Measurements from ENCODE around the gene CYP27B1.
A peak's percentile ranks its signal among the peaks of the same experiment; 100 is the strongest.
"Not testable (repeated sequence)": the region's sequence is repeated elsewhere in the genome, so short reads cannot be mapped to it uniquely, and the experiment has no call there.

CYP27B1 gene

DNA sequence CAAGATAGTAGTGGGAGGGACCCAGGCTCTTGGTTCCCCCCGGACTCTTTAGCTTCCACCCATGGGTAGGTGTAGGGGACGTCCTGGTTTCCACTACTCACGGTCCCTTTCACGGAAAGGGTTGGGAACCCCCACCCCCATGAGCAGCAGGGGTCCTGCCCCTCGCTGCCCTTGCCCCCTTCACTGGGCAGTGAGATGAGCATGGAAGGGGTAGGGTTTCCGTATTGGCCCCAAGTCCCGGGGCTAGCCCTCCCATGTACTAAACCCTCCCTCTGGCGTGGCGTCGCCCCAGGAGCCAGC lies 41.1 kb downstream of the CYP27B1 start:
- H3K27me3 Mint-ChIP-seq (ENCODE audit: low read depth): peaks cover 79% of the 10 kb centered on the region
- TF ChIP-seq, protein P1, sequence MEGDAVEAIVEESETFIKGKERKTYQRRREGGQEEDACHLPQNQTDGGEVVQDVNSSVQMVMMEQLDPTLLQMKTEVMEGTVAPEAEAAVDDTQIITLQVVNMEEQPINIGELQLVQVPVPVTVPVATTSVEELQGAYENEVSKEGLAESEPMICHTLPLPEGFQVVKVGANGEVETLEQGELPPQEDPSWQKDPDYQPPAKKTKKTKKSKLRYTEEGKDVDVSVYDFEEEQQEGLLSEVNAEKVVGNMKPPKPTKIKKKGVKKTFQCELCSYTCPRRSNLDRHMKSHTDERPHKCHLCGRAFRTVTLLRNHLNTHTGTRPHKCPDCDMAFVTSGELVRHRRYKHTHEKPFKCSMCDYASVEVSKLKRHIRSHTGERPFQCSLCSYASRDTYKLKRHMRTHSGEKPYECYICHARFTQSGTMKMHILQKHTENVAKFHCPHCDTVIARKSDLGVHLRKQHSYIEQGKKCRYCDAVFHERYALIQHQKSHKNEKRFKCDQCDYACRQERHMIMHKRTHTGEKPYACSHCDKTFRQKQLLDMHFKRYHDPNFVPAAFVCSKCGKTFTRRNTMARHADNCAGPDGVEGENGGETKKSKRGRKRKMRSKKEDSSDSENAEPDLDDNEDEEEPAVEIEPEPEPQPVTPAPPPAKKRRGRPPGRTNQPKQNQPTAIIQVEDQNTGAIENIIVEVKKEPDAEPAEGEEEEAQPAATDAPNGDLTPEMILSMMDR (IDR thresholded peaks at IDR 0.05; ENCODE audit: unreplicated experiment in 3 of 3): no peak
- H3K27ac Mint-ChIP-seq: peak overlapping the region in 1 of 3 experiments; percentile 74
- H3K9me3 Mint-ChIP-seq: no peaks in the 10 kb centered on the region
- peaks cover 14% of the 10 kb centered on the region for H3K36me3 Mint-ChIP-seq (ENCODE audit: low read depth)
- peak overlapping the region; percentile 85 to 92 (median 90) for H3K4me3 Mint-ChIP-seq
- H3K4me1 Mint-ChIP-seq: no peaks in the 10 kb centered on the region

DNA sequence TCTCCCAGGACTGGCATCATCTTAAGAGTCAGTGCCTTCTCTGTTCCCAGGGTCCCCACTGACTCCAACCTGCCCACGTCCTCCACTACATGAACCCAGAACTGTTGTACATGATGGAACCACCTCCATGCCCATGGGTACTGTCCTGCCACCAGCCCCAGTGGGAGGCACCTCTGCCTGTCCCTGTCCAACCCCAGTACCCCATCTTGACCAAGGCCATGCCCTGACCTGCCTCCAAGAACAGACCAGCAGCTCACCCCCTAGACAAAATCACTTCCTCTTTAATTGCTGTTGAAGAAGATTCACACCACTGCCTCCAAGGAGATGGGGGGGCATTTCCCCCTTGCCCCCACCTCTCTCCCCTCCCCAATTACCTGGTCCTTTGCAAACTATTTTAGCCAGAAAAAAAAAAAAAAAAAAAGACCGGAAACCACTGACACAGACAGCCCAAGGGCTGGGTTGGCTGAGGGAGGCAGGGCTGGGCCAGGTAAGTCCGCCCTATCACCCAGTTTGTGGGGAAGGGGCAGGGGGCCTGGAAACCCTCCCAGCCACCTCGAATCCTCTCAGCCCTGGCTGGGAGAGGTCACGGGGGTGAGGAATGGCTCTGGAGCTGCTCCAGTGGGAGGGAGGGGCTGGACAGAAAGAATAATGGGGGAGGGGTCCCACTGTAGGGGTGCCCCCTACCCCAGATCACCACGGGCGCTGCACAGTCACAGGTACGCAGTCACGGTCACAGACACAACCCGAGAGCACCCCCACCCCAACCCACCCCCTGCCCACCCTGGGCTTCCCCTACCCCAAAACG lies 41.7 kb downstream of the CYP27B1 start:
- no peaks in the 10 kb centered on the region for H3K9me3 Mint-ChIP-seq
- H3K27me3 Mint-ChIP-seq (ENCODE audit: low read depth): peaks cover 72% of the 10 kb centered on the region
- peaks cover 15% of the 10 kb centered on the region for H3K36me3 Mint-ChIP-seq (ENCODE audit: low read depth)
- H3K4me1 Mint-ChIP-seq: no peaks in the 10 kb centered on the region
- H3K4me3 Mint-ChIP-seq: peak overlapping the region; percentile 13 to 39 (median 38)
- TF ChIP-seq, protein P1 (IDR thresholded peaks at IDR 0.05; ENCODE audit: unreplicated experiment in 3 of 3): no peak
- no peak overlapping the region for H3K27ac Mint-ChIP-seq

DNA sequence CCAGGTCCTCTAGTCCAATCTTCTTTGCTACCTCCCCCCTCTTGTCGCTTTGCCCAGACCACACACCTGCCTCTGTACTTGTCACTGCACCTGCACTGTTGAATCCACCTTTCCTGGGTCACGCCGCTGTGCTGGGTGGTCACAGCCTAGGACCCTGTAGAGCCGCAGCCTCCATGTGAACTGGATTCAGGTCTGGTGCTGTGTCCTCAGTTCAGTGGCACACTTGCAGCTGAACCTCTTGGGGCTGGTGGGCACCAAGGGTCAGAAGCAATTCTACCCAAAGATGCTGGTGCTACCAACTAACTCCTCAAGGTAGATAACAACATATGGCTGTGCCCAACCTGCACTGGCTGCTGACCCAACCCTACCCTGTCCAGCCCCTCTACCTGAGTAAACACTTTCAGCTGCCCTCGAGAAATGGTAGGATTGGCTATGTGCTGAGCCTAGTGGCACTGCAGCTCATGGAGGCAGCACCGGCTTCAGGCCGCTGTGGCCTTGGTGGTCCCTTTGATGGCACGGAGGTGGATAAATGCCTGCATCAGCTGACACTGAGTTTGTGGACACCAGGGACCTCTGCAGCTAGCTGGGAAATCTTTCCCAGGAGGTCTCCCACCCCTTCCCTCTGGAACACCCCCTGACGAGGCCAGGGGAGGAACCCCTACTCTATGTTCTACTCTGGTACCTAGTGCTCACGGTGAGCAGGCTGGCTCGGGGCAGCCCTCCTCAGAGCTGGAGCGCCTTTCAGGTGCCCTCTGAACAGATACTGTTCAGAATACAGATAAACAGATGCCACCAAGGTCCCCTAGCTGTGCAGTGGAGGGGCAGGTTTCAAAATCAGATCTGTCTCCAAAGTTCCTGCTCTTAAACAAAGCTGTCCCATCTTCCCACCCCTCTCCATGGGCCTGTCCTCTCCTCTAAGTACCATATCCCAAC lies 42.6 kb downstream of the CYP27B1 start:
- Mint-ChIP-seq H3K36me3 (ENCODE audit: low read depth) (peaks cover 22% of the 10 kb centered on the region), H3K27ac (no peak overlapping the region), H3K4me1 (no peaks in the 10 kb centered on the region), H3K27me3 (ENCODE audit: low read depth) (peaks cover 63% of the 10 kb centered on the region), H3K4me3 (peak overlapping the region in 1 of 3 experiments; percentile 39), H3K9me3 (no peaks in the 10 kb centered on the region)
- TF ChIP-seq, protein P1 (IDR thresholded peaks at IDR 0.05; ENCODE audit: unreplicated experiment in 3 of 3): no peak

DNA sequence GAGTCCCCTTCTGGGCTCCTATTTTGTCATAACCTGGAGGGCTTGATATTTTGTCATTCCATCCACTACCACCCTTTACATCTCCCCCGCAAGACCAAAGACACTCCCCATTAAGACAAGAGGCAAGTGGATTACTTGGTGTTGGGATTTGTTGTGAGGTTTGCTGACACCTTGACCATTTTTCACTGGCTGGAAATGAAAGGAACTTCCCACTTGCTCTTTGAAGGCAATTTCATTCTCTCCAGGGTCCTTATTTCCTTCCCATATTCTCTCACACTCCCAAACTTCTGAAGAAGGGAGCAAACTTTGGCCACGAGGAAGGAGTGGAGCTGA lies 43.3 kb downstream of the CYP27B1 start:
- Mint-ChIP-seq H3K36me3 (ENCODE audit: low read depth) (peaks cover 28% of the 10 kb centered on the region), H3K4me1 (no peaks in the 10 kb centered on the region), H3K27me3 (ENCODE audit: low read depth) (peaks cover 57% of the 10 kb centered on the region), H3K27ac (no peak overlapping the region), H3K9me3 (no peaks in the 10 kb centered on the region), H3K4me3 (no peak overlapping the region)
- TF ChIP-seq, protein P1 (IDR thresholded peaks at IDR 0.05; ENCODE audit: unreplicated experiment in 3 of 3): no peak

DNA sequence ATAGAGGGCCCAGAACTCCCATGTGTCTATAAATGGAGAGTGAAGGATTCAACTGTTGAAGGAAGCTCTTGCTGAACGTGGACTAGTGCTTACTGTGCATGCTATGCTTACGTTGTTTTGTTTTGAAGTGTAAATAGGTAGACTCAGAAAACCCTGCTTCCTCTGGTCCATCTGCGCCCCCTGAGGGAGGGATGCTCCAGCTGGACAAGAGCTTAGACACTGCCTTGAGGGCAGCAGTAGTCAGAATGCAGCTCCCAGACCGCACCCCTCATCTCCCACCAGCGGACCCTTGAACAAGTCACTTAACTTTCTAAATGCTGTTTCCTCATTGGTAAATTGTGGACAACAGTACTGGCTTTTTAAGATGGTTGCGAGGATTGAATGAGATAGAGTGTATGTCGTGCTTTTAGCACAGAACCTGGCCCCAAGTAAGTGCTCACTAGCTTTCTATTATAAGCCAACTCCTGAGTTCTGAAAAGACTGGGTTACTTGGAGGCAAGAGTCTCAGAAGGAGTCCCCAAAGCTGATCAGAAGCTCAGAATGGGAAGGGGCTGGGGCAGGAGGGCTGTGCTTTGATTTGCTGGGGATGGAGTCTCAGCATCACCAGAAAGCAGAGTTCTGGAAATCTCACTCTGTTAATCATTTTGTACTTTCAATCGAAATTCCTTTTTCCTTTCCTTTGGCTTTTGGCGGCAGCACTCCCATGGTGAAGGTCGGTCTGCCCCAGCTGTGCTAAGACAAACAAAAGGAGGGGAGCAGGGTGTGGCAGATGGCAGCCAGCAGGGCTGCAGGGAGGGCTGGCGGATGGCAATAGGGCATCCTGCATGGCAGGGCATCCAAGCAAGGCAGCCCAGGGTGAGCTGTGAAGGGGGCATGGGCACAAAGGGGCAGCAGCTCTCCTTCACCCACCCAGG lies 43.9 kb downstream of the CYP27B1 start:
- peaks cover 50% of the 10 kb centered on the region for H3K27me3 Mint-ChIP-seq (ENCODE audit: low read depth)
- H3K4me3 Mint-ChIP-seq: no peak overlapping the region
- TF ChIP-seq, protein P1 (IDR thresholded peaks at IDR 0.05; ENCODE audit: unreplicated experiment in 3 of 3): no peak
- H3K9me3 Mint-ChIP-seq: no peaks in the 10 kb centered on the region
- H3K4me1 Mint-ChIP-seq: no peaks in the 10 kb centered on the region
- H3K27ac Mint-ChIP-seq: no peak overlapping the region
- H3K36me3 Mint-ChIP-seq (ENCODE audit: low read depth): peaks cover 29% of the 10 kb centered on the region

DNA sequence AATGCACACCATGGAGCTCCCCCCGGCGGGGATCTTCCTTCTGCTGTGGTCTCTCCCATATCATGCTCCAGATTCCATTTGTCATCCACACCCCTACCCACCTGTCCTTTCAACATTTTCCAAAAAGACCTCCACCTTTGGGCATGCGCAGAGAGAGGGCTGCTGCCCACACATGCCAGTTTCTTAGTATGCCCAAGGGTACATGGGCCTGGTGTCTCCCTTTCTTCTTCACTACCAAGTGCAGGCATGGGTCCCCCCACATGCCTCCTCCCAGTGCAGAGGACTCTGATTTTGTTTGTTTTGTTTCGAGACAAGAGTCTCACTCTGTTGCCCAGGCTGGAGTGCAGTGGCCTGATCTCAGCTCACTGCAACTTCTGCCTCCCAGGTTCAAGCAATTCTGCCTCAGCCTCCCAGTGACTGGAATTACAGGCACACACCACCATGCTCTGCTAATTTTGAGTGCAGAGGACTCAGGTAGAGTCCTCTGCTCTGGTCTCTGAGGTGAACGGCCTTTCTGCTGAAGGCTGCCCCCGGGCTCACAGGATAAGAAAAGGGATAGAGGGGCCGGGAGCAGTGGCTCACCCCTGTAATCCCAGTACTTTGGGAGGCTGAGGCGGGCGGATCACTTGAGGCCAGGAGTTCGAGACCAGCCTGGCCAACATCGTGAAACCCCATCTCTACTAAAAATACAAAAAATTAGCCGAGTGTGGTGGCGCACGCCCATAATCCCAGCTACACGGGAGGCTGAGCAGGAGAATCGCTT lies 44.9 kb downstream of the CYP27B1 start:
- Mint-ChIP-seq H3K27me3 (ENCODE audit: low read depth) (peaks cover 41% of the 10 kb centered on the region), H3K36me3 (ENCODE audit: low read depth) (peaks cover 31% of the 10 kb centered on the region)
- H3K27ac Mint-ChIP-seq, H3K4me3 Mint-ChIP-seq, H3K4me1 Mint-ChIP-seq, H3K9me3 Mint-ChIP-seq: not testable (repeated sequence)
